Astrocyte (in vitro differentiated cells and primary cell): ENCODE results near the gene EYS. TPM values are rescaled to one million over a fixed set of nuclear protein-coding genes. Genes with fewer than 3 reads are reported as not detected.
"Not testable (repeated sequence)": the region's sequence is repeated elsewhere in the genome, so short reads cannot be mapped to it uniquely, and the experiment has no call there.

Source experiments
- DNase-seq: peaks from one replicate; pipeline ENCODE4 v3.0.0-alpha.2; 2010; ENCODE audit warnings: low read depth
- FAIRE-seq: peaks from 2 replicates; lab custom pipeline; 2011; peaks lifted over from hg19 to GRCh38; lab: Jason Lieb, UNC
- H2AFZ ChIP-seq: 2 replicates; pipeline ENCODE4 v1.6.0; 2012; ENCODE audit warnings: low read depth, low read length, inconsistent platforms
- H3K27ac ChIP-seq: 2 replicates; pipeline ENCODE4 v1.5.1; 2011; ENCODE audit warnings: low read depth, low read length, inconsistent platforms
- H3K27me3 ChIP-seq: 2 replicates; pipeline ENCODE4 v1.6.0; 2011; ENCODE audit warnings: low read length, inconsistent platforms; ENCODE audit not compliant: insufficient read depth
- H3K36me3 ChIP-seq: 2 replicates; pipeline ENCODE4 v1.5.1; 2011; ENCODE audit warnings: low read length, inconsistent platforms; ENCODE audit not compliant: insufficient read depth
- H3K4me1 ChIP-seq: 2 replicates; pipeline ENCODE4 v1.5.1; 2011; ENCODE audit warnings: low read length, inconsistent platforms; ENCODE audit not compliant: insufficient read depth
- H3K4me2 ChIP-seq: 2 replicates; pipeline ENCODE4 v1.6.0; 2012; ENCODE audit warnings: low read length, inconsistent platforms
- H3K4me3 ChIP-seq: 2 replicates; pipeline ENCODE4 v1.5.1; 2011; ENCODE audit warnings: low read depth, mild to moderate bottlenecking, low read length, inconsistent platforms; ENCODE audit not compliant: insufficient read depth
- H3K79me2 ChIP-seq: 2 replicates; pipeline ENCODE4 v1.6.0; 2012; ENCODE audit warnings: mild to moderate bottlenecking, low read length, inconsistent platforms; ENCODE audit not compliant: insufficient read depth
- H3K9ac ChIP-seq: 2 replicates; pipeline ENCODE4 v1.6.0; 2012; ENCODE audit warnings: mild to moderate bottlenecking, low read length, inconsistent platforms
- H3K9me3 ChIP-seq: 2 replicates; pipeline ENCODE4 v1.5.1; 2012; ENCODE audit warnings: low read depth, mild to moderate bottlenecking, low read length, inconsistent platforms; ENCODE audit not compliant: insufficient read depth
- H4K20me1 ChIP-seq: 2 replicates; pipeline ENCODE4 v1.6.0; 2012; ENCODE audit warnings: low read length, inconsistent platforms; ENCODE audit not compliant: insufficient read depth
- H3K27ac Mint-ChIP-seq: one replicate; pipeline ENCODE4 v1.8.0; 2021; ENCODE audit warnings: mild to moderate bottlenecking, mixed read lengths; ENCODE audit not compliant: unreplicated experiment
- H3K27me3 Mint-ChIP-seq: one replicate; pipeline ENCODE4 v1.8.0; 2021; ENCODE audit warnings: low read depth, mixed read lengths; ENCODE audit not compliant: unreplicated experiment
- H3K36me3 Mint-ChIP-seq: one replicate; pipeline ENCODE4 v1.8.0; 2021; ENCODE audit warnings: low read depth, mixed read lengths; ENCODE audit not compliant: unreplicated experiment
- H3K4me1 Mint-ChIP-seq: one replicate; pipeline ENCODE4 v1.8.0; 2021; ENCODE audit warnings: low read depth, mixed read lengths; ENCODE audit not compliant: unreplicated experiment
- H3K4me3 Mint-ChIP-seq: one replicate; pipeline ENCODE4 v1.8.0; 2021; ENCODE audit warnings: mild to moderate bottlenecking, moderate library complexity, mixed read lengths; ENCODE audit not compliant: unreplicated experiment
- H3K9me3 Mint-ChIP-seq: one replicate; pipeline ENCODE4 v1.8.0; 2021; ENCODE audit warnings: mild to moderate bottlenecking, mixed read lengths; ENCODE audit not compliant: unreplicated experiment
- CTCF ChIP-seq: IDR thresholded peaks from 2 replicates; pipeline ENCODE4 v1.5.1; 2011; ENCODE audit warnings: low read depth, mild to moderate bottlenecking, inconsistent platforms, low read length, moderate library complexity; ENCODE audit not compliant: insufficient read depth
- EZH2 ChIP-seq: IDR thresholded peaks from 2 replicates; pipeline ENCODE4 v1.6.1; 2012; ENCODE audit warnings: mild to moderate bottlenecking, low read length, inconsistent platforms; ENCODE audit not compliant: insufficient read depth
- total RNA-seq: library from RNA; stranded (reverse); gene quantifications from 2 replicates; pipeline ENCODE4 v1.2.1, GENCODE V29; 2021

Gene EYS
- total RNA-seq, 1 donor from 2014 or later = 0.16 TPM

- no peaks in the 10 kb centered on the region for H3K9me3 ChIP-seq
- no peaks in the 10 kb centered on the region for H3K36me3 Mint-ChIP-seq
- H3K4me1 Mint-ChIP-seq = peaks cover 10% of the 10 kb centered on the region
Observed at GRCh38 chr6:64037427-64037826, 1669.6 kb downstream of the EYS start.

GRCh38 chr6:64034910-64035655 is 1671.9 kb downstream of the EYS start:
- FAIRE-seq (no peak), DNase-seq (no peak)
- Mint-ChIP-seq H3K27ac (peak overlapping the region; percentile 36), H3K27me3 (no peaks in the 10 kb centered on the region), H3K4me1 (peaks cover 10% of the 10 kb centered on the region), H3K4me3 (no peak overlapping the region), H3K36me3 (no peaks in the 10 kb centered on the region), H3K9me3 (peaks cover 2% of the 10 kb centered on the region)
- TF ChIP-seq CTCF (no peak), EZH2 (no peak)
- no peaks in the 10 kb centered on the region for H3K9me3 ChIP-seq
- no peaks in the 10 kb centered on the region for H3K36me3 ChIP-seq
- no peaks in the 10 kb centered on the region for H4K20me1 ChIP-seq
- no peak overlapping the region for H3K27ac ChIP-seq
- no peak overlapping the region for H3K4me2 ChIP-seq
- H2AFZ ChIP-seq = no peak overlapping the region
- no peak overlapping the region for H3K4me3 ChIP-seq
- H3K79me2 ChIP-seq = no peaks in the 10 kb centered on the region
- no peaks in the 10 kb centered on the region for H3K4me1 ChIP-seq
- H3K9ac ChIP-seq = no peak overlapping the region
- H3K27me3 ChIP-seq = no peaks in the 10 kb centered on the region

More at GRCh38 chr6:64037427-64037826, 1669.6 kb downstream of the EYS start:
- Histone ChIP-seq H3K4me1 (no peaks in the 10 kb centered on the region), H4K20me1 (no peaks in the 10 kb centered on the region), H3K36me3 (no peaks in the 10 kb centered on the region), H3K4me3 (no peak overlapping the region), H3K79me2 (no peaks in the 10 kb centered on the region), H3K9ac (no peak overlapping the region), H3K27me3 (no peaks in the 10 kb centered on the region), H3K4me2 (no peak overlapping the region), H2AFZ (no peak overlapping the region), H3K27ac (no peak overlapping the region)
- Mint-ChIP-seq H3K27me3 (no peaks in the 10 kb centered on the region), H3K27ac (no peak overlapping the region), H3K4me3 (no peak overlapping the region), H3K9me3 (no peaks in the 10 kb centered on the region)
- FAIRE-seq = no peak
- DNase-seq = no peak
- TF ChIP-seq CTCF (no peak), EZH2 (no peak)

- Mint-ChIP-seq H3K27me3 (no peaks in the 10 kb centered on the region), H3K27ac (no peak overlapping the region), H3K9me3 (peaks cover 2% of the 10 kb centered on the region), H3K4me3 (no peak overlapping the region), H3K4me1 (peaks cover 9% of the 10 kb centered on the region), H3K36me3 (no peaks in the 10 kb centered on the region)
- TF ChIP-seq CTCF = no peak
- TF ChIP-seq EZH2 = no peak
- Histone ChIP-seq H4K20me1 (no peaks in the 10 kb centered on the region), H2AFZ (no peak overlapping the region), H3K36me3 (no peaks in the 10 kb centered on the region), H3K9me3 (no peaks in the 10 kb centered on the region), H3K27me3 (no peaks in the 10 kb centered on the region), H3K4me1 (no peaks in the 10 kb centered on the region), H3K4me2 (no peak overlapping the region), H3K79me2 (no peaks in the 10 kb centered on the region), H3K4me3 (no peak overlapping the region), H3K27ac (no peak overlapping the region), H3K9ac (no peak overlapping the region)
- no peak for FAIRE-seq
- DNase-seq = no peak
Observed at GRCh38 chr6:64034291-64034690, 1672.7 kb downstream of the EYS start.

GRCh38 chr6:64030950-64031618 is 1675.9 kb downstream of the EYS start:
- not testable (repeated sequence) for FAIRE-seq, H2AFZ ChIP-seq, H3K4me3 ChIP-seq, H3K9me3 ChIP-seq, H3K4me1 Mint-ChIP-seq, DNase-seq, H3K9ac ChIP-seq, H3K36me3 ChIP-seq, H3K27me3 ChIP-seq, H3K79me2 ChIP-seq, H3K4me3 Mint-ChIP-seq, H3K27ac ChIP-seq, H3K36me3 Mint-ChIP-seq, H3K9me3 Mint-ChIP-seq, H3K27me3 Mint-ChIP-seq, H3K4me1 ChIP-seq, H3K27ac Mint-ChIP-seq, H4K20me1 ChIP-seq, H3K4me2 ChIP-seq
